ENCODE results near the gene CLEC3B.
"Not testable (repeated sequence)": the region's sequence is repeated elsewhere in the genome, so short reads cannot be mapped to it uniquely, and the experiment has no call there.

The CLEC3B gene, protein sequence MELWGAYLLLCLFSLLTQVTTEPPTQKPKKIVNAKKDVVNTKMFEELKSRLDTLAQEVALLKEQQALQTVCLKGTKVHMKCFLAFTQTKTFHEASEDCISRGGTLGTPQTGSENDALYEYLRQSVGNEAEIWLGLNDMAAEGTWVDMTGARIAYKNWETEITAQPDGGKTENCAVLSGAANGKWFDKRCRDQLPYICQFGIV

DNA sequence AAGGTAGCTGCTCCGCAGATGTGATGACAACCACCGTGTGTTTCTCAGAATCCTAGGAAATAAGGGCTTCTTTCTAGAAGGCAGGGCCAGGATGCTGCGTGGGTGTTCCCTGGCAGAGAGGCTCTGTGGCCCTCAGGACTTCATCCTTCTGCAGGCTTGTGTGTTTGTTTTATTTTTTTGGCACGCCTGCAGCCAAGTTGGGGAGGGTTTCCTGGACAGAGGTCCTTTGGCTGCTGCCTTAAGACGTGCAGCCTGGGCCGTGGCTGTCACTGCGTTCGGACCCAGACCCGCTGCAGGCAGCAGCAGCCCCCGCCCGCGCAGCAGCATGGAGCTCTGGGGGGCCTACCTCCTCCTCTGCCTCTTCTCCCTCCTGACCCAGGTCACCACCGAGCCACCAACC, at the start of gene CLEC3B:
Gene CLEC3B, plus strand, starts transcription at position 266 of the 400 bp plus-strand sequence. Its CDS starts 60 bp downstream, at position 326.
- no peak for DNase-seq

DNA sequence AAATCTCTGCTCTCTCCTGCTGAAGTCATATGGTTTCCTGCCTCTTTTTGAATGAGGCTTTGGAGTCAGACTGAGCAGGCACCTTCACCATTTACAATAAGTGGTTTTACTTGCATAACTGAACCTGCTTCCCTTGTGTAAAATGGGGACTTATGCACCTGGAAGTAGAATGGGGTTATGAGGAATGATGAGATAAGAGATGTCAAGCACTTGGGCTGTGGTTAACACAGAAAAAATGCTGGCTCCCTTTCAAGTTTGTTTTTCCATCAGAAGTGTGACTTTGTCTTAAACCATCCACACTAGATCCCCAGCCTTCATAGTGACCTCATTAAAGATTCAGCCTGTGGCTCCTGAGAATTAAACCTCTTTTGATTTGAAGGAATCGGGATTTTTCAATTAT, 44.9 kb upstream of the CLEC3B start:
- no peak for DNase-seq

DNA sequence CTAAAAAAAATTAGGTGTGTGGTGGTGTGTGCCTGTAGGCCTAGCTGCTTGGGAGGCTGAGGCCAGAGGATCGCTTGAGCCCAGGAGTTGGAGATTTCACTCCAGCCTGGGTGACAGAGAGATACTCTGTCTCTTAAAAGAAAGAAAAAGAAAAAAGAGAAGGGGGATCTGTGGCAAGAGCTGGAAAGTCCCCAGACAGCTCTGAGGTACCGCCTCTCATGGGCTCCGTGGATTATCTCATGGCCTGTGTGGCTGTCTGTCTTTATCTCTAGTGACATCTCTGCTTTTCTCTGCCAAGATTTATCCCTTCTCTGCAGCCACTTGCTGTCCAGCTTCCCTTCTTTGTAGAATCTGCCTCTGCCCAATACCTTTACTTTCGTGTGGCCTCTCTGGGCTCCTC, 44.4 kb upstream of the CLEC3B start:
- DNase-seq: peak; percentile 19

DNA sequence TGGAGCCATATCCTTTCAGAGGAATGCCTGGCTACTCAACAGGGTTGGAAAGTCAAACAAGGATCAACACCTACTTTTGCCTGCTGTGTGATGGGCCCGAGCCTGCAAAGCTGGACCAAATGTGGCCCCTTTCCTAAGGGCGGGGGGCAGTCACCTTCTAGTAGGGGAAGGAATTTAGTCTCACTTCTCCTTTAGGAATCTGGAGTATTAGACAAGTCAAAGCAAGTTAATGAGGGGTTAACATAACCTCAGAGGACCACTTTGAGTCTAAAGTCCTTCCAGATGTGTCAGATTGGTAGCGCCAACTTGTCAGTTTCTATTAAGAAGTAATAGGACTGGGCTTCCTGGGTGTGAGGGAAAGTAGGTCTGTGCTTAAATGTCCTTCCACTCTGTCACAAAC, 43.3 kb upstream of the CLEC3B start:
- no peak for DNase-seq

DNA sequence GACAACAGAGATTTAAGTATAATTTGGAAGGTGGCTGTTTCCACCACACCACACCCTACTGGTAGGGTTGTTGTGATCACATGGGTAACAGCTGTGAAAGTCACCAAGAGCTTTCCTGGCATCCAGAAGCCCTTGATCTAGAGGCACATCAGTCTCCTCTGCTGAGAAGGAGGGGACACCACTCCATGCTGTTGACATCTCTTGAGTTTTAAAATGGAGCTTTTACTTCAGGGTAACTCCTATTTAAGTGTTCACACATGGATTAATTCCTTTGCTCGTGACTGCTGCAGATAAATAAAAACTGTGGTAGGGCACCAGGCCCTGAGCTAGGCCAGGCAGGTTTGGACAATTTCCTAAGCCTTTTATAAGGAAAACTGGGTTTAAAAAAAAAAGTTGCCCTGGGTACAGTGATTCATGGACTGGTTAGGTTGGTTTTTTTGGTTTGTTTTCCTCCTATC, 42.6 kb upstream of the CLEC3B start:
- DNase-seq: no peak

DNA sequence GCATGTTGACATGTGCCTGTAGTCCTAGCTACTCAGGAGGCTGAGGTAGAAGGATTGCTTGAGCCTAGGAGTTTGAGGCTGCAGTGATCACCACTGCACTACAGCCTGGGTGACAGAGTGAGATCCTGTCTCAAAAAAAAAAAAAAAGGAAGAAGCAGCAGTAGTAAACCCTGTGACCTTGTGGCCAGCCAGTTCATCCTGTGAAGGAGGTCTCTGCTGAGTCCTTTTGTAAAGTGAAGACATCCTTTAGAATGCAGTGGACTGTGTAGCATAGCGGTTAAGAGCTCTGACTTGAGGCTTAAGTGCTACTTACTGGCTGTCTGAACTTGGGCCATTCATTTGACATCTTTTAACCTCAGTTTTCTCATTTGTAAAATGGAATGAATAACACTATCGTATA, 41.8 kb upstream of the CLEC3B start:
- no peak for DNase-seq

DNA sequence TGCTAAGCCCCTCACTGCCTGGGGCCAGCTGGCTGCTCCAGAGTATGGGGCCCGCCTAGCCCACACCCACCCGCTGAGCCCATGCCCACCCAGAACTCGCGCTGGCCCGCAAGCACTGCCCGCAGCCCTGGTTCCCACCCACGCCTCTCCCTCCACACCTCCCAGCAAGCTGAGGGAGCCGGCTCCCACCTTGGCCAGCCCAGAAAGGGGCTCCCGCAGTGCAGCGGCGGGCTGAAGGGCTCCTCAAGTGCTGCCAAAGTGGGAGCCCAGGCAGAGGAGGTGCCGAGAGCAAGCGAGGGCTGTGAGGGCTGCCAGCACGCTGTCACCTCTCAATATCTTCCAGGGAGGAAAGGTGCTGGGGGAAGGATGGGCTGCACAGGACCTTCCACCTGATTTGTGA, 39.8 kb upstream of the CLEC3B start:
- DNase-seq: not testable (repeated sequence)

DNA sequence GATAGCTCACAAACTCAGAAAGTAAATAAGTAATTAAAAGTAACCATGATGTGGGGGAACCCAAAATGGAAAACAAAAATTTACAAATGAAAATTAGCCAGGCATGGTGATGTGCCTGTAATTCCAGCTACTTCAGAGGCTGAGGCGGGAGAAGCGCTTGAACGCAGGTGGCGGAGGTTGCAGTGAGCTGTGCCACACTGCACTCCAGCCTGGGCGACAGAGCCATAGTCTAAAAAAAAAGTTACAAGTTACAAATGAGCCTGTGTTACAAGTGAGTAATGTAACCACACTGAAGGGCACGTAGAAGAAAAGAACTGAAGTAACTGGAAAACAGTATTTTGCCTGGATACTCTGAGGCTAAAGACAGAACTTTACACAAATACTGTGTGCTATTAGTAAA, 38.8 kb upstream of the CLEC3B start:
- no peak for DNase-seq

DNA sequence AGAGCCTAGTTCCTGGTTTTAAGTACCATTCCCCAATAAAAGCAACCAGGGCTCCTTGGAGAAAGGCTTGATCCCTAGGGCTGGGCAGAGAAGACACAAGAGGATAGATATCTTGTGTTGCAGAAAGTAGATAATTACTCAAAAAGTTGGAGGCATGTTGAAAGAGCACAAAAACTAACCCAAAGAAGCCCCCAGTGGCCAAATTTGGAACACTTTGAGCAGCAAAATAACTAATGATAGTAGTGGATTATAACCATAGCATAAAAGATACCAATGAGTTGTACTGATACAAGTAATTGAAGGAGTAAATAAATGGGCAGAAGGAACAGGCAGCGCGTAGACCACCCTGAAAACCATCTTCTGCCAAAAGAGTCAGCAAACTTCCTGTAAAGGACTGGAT, 38.0 kb upstream of the CLEC3B start:
- peak; percentile 28 for DNase-seq

DNA sequence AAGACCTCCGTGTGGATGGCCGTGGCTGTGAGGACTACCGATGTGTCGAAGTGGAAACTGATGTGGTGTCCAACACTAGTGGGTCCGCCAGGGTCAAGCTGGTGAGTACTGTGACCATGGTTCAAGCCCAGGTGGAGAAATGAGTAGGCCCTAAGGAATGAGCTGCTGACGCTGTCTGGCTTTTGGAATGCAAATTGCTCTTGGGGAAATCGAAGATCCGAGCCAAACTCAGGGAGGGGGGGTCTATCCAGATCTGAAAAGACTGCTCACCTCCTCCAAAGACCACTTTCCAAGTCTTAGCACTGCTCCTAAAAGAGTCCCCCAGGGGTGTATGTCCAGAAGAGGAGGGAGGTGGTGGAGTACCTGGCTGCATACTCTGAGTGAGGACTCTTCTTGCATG, 37.0 kb upstream of the CLEC3B start:
- DNase-seq: no peak

DNA sequence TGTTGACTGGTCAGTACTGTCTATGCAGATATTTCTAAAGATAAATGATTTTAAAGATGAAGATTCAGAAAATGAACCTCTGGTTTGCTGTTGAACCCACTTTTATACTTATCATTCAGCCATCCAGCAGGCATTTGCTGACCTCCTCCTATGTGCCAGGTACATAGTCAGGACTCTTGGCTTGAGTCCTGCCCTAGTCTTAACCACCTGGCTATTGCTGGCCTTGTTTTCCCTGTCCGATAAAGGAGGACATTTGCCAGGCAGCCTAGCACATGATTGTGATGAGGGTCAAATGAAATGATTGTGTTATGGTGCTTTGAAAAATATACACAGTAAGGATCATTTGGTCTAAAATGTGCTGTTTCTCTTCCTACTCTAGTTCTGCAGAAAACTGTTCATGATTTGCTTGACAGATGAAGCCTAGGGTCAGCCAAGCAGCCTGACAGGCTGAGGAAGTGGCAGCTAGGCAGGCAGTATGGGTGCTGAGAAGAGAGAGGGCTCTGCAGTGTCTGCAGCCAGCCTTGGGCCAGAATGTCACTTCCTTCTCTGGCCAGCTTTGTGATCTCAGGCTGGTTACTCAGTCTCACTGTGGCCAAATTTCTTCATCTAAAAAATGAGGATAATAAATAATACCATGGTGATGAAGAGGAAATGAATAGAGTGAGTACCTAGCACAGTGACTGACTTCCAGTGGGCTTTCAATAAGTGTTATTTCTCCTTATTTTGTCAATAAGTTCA, 36.3 kb upstream of the CLEC3B start:
- DNase-seq: no peak

DNA sequence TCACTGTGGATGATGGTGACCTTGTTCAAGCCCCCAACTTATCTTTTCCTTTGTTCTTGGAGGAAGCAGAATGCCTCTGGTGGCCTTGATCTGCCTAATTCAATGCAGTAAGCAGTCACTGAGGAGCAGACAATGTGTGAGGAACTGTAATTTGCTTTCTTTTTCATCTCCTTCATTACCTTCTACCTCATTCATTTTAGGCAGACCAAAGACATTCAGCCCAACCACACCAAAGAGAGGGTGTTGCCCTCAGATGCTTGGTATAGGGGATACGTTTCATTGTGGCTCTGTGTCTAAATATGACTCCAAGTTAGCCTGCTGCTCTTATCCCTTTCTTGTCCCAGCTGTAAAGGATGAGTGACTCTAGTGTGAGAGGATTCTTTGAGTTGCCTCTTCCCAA, 34.8 kb upstream of the CLEC3B start:
- DNase-seq: no peak

DNA sequence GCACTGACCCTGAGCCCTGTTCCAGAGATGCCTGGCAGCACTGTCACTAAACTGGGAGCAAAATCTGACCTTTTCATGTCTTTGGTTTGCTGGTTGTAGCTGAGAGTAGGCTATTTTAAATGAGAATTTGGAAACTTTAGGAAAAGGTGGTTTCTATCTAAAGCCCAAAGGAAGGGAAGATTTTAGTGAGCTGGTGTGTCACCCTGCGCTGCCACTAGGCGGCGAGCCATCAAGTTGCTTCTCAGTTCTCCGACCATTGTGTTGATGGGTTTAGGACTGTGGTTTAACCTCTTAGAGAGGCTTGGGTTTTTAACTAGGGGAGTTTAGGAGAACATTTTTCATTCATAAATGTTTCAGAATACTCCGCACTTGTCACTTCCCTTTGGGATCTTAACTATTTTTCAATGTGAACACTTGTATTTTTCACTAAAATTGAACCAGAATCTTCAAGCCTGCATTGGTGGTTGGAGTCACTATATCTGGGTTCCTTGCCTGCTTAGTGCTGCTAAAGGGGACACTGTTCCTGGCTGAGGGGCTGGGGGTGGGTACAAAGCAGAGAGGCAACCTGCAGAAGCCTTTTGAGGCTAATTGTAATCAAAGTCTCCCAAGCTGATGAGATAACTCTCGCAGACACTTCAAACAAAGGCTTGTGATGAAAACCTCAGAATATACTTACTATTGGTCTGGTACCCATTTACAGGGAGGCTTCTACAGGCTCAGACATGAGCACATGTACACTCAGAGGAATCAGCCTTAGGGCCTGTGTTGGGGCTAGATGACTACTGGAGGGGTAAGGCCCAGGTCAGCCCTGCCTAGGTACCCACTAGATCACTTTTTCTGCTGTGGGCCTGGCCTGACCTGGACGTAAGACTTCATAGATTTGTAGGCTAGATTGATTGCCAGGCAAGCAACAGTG, 33.3 kb upstream of the CLEC3B start:
- DNase-seq: no peak

DNA sequence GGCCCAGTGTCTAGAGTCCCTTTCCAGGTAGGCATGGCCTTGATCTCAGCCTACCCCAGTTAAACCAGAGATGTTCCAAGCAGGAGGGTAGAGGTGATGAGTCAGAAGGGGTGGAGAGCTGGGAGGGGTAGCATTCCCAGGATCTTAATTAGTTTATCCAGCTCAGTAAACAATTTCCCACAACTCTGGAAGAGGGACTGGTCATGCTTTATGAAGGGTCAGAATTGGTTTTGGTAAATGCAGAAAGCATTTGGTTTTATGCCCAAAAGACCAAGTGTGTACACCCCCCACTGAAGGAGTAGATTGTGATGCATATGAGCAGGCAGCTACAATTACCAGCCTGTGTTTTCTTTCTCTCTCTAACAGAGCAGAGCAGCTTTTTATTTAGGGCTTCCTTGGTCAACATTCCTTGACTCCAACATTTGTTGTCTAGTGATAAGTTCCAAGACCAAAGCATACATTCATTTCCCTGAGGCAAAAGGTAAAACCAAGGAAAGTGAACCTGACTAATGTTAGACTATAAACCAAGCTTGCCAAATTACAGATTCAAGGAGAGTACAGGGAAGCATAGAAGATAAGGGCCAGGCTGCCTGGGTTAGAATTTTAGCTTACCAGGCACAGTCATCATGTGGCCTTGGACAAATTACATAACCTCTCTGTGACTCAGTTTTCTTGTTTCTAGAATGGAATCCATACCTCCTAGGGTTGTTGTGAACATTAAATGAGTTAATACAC, 32.5 kb upstream of the CLEC3B start:
- no peak for DNase-seq

DNA sequence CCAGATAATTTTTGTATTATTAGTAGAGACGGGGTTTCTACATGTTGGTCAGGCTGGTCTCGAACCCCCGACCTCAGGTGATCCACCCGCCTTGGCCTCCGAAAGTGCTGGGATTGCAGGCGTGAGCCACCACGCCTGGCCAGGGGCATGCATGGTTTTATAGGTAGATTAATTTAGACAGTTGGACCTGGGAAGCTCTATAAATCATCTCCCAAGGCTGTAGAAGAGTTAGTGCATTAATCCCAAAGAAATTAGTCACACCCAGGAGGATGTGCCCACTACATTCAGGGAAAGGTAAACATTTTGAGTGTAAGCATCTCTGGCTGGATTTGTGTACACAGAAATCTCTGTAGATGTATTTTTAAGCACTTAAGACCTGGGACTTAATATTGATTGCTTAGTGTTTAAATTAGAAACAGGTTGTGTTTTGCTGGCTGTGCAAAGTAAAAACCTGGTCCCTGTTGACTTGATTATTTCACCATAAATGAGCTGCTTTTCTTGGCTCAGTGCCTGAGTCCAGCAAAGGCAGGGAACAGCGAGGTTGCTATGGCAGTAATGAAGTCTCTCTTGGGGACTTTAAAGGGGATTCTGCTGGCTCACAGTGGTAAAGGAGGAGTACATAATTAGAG, 30.8 kb upstream of the CLEC3B start:
- DNase-seq: no peak

DNA sequence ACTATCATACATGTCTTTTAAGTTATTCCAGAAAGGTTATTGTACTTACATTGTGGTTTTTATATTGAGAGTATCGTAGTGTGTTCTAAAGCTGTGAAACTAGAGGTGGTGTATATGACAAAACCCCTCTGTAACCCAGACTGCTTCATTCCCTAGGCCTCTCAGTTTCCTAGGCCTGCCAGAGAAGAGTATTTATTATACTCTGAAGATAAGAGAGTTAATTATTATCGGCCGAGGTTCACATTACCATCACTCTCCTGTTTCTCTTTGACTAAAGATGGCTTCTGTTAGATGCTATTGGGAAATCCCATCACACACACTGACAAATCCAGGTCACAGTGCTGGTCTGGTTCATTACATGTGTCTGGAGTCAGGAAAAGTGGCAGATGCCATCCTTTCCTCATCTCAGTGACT, 29.5 kb upstream of the CLEC3B start:
- no peak for DNase-seq

DNA sequence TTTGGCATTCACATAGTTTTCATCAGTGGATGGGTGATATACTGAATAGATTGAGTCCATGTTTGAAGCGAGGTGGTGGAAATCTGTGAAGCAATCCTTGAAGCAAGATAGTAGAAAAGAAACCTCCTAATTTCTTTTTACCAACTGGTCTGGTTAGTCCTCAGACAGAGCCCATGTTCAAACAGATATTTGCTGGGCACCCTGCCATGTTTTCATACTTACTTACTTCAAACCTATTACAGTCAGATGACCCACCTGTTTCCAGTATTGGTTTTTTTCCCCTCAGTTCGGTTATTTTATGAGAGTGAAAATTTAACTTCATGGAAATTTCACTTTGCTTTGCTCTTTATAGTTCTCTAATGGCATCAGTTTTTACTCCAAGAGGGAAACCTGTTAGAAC, 26.3 kb upstream of the CLEC3B start:
- DNase-seq: no peak

DNA sequence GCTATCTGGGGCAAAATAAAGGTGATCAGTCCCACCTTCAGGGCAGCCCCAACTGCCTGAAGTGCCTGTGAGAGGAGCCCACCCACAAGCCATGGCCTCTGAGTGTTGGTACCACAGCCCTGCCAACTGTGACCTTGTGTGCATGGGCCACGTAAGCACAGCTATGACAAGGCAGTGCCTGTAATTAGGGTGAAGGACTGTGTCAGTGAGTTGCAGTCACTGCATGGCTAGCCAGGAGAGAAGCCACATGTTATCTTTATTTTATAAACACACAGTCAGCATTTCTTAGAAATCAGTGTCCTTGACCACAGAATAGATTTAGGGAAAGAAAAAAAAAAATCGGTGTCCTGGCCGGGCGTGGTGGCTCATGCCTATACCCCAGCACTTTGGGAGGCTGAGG, 25.3 kb upstream of the CLEC3B start:
- no peak for DNase-seq

DNA sequence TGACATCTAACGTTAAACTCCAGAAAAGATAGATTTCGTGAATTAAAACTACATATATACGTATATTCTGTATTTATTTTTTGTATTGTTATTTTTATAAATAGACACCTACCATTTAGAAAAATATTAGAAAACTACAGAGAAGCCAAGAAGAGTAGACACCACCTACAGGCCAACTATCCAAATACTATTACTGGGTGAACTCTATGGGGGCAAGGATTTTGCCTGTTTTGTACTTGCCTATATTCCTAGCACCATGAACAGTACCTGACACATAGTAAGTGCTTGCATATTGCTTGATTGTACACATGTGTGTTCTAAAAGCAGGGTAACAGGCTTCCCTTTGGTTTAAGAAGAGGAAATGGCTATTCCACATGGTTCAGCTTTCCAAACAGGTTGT, 24.4 kb upstream of the CLEC3B start:
- DNase-seq: no peak

DNA sequence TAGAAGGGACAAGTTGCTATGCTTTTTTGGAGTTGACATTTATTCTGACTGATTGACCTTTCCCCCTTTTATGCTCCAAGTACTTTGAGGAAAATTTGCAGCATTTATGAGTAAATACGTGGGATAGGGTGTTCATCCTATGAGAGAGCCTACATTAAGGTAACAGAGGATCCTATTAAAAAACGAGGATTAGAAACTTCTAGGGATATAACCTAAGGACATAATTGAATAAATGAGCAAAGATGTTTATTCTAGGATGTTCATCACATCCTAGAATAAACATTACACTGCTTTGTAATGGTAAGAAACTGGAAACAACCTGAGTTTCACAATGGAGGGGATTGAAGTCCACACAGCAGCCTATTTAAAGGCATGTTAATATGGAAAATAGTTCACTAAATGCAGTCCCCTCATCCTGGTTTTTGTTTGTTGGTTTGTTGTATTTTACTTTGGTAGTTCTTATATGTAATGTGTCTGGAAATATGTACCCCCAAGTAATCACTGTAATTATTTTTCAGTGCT, 23.9 kb upstream of the CLEC3B start:
- no peak for DNase-seq

DNA sequence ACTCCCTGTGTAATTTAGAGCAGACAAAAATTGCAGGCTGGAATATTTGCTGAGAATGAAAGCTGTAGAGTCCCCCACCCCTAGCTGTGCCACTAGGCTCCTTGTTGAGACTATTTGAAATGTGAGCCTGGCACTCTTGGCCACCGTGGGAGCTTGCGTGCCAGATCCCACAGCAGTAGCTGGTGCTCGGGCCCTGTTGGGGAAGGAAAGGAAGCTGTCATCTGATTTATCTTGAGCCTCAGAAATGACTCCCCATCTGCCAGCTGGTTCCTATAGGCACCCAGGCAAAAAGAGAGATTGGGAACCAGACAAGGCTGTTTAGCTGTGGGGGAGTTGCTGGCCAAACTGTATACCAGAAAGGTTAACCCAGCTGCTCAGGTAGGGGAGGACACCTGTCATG, 23.4 kb upstream of the CLEC3B start:
- DNase-seq: no peak

DNA sequence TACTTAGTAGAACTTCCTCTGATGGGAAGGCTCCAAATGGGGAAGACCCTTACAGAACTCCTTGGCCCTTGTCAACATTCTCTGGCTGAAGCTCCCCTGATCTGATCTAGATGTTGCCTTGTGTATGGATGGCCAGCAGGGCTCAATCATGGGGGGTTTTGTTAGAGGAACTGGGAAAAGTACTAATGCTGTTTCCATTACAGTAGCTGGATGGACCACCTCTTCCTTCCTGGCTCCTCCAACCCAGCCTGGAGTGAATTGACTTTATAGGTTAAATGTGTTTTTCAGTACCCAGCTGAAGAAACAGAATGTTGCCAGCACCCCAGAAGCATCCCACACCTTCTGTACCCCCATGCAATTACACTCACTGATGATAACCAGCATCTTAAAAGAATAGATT, 22.7 kb upstream of the CLEC3B start:
- DNase-seq: no peak

All from CD4-positive, alpha-beta T cell treated with Interleukin-17A for 1 hour (primary cell).